Subcutaneous adipose tissue (tissue), 4 donors: ENCODE results near the gene TRMT10C. TPM values are rescaled to one million over a fixed set of nuclear protein-coding genes. Genes with fewer than 3 reads are reported as not detected.

Experiments
- CTCF ChIP-seq: fragments of 450-650 bp; IDR thresholded peaks from one replicate; pipeline ENCODE4 v1.5.1; 2016; ENCODE audit warnings: low read depth, mild to moderate bottlenecking, control low read depth, antibody characterized with exemption, moderate library complexity
- small RNA-seq: library from RNA; depleted of rRNA; stranded (forward); fragments of <200 nt; gene quantifications from one replicate; pipeline ENCODE3, GENCODE V24; 2016
- total RNA-seq, 4 donors: library from RNA; depleted of rRNA; stranded (reverse); fragments of >200 nt; gene quantifications; one replicate each; pipeline ENCODE4 v1.1.0, GENCODE V29; 2016

TRMT10C gene
- total RNA-seq, 4 donors from 2014 or later: 10.9 to 29.7 (median 16.9) TPM

GRCh38 chr3:101577286-101577685 lies 15.6 kb downstream of the TRMT10C start:
- no peak for TF ChIP-seq CTCF

GRCh38 chr3:101588616-101589015 lies 26.9 kb downstream of the TRMT10C start:
- TF ChIP-seq CTCF: no peak

- TF ChIP-seq CTCF: no peak
These were observed 29.4 kb downstream of the TRMT10C start for GRCh38 chr3:101591071-101591470.

GRCh38 chr3:101602731-101603130 lies 41.1 kb downstream of the TRMT10C start:
- TF ChIP-seq CTCF: no peak

- no peak for TF ChIP-seq CTCF
These were observed 41.5 kb downstream of the TRMT10C start for GRCh38 chr3:101603184-101603583.

- no peak for TF ChIP-seq CTCF
These were observed 49.4 kb downstream of the TRMT10C start for GRCh38 chr3:101611023-101611422.

- no peak for TF ChIP-seq CTCF
These were observed 53.9 kb downstream of the TRMT10C start for GRCh38 chr3:101615525-101615924.

Small RNA genes lying within 50 kb of the gene (small RNA-seq; reads per million reads assigned to genes)
- not detected for gene RNU6-1256P

Other genes with a start within 250 kb of the TRMT10C start
- gene IMPG2, start 241.3 kb upstream of the TRMT10C start, total RNA-seq: under 1 TPM; 0.22 to 0.38 (median 0.33) TPM
- gene SENP7, start 48.7 kb upstream of the TRMT10C start, total RNA-seq: 10 to 100 TPM; 22.6 to 40.5 (median 29.2) TPM
- gene PCNP, start 12.3 kb downstream of the TRMT10C start, total RNA-seq: 100 to 1,000 TPM in 3 of 4 donors, 10 to 100 TPM in 1; 88.7 to 160 (median 104) TPM
- 10 to 100 TPM; 16.0 to 20.4 (median 20.1) TPM for gene ZBTB11, start 115.3 kb downstream of the TRMT10C start, total RNA-seq
- 1,000 to 10,000 TPM; 1,173 to 1,926 (median 1,408) TPM for gene RPL24, start 124.8 kb downstream of the TRMT10C start, total RNA-seq
- gene CEP97, start 162.7 kb downstream of the TRMT10C start, total RNA-seq: 1 to 10 TPM; 6.2 to 10.0 (median 6.9) TPM
- gene NXPE3, start 217.3 kb downstream of the TRMT10C start, total RNA-seq: 10 to 100 TPM in 3 of 4 donors, 1 to 10 TPM in 1; 8.9 to 15.5 (median 12.5) TPM